Ascending aorta (tissue), 2 donors: Measurements from ENCODE around the gene LPO. TPM values are rescaled to one million over a fixed set of nuclear protein-coding genes. Genes with fewer than 3 reads are reported as not detected.

Source experiments
- DNase-seq, 2 donors: peaks; one replicate each; pipeline ENCODE4 v3.0.0-alpha.2; 2019; ENCODE audit warnings: low spot score in 2 of 2
- H3K27ac ChIP-seq, 2 donors: fragments of 200-600 bp; sonication (generic); one replicate each; pipeline ENCODE4 v1.5.1; 2016 to 2017; ENCODE audit warnings: mild to moderate bottlenecking in 1 of 2
- H3K27me3 ChIP-seq: fragments of 200-600 bp; sonication (generic); one replicate; pipeline ENCODE4 v1.5.1; 2017
- H3K36me3 ChIP-seq, 2 donors: fragments of 200-600 bp; sonication (generic); one replicate each; pipeline ENCODE4 v1.5.1; 2016
- H3K4me1 ChIP-seq, 2 donors: fragments of 200-600 bp; sonication (generic); one replicate each; pipeline ENCODE4 v1.5.1; 2016 to 2017; ENCODE audit warnings: mild to moderate bottlenecking in 1 of 2
- H3K4me3 ChIP-seq, 2 donors: fragments of 200-600 bp; sonication (generic); one replicate each; pipeline ENCODE4 v1.5.1; 2016 to 2017; ENCODE audit warnings: mild to moderate bottlenecking in 1 of 2
- H3K9me3 ChIP-seq, 2 donors: fragments of 200-600 bp; sonication (generic); one replicate each; pipeline ENCODE4 v1.5.1; 2016
- intact Hi-C: fragments of 100-400 bp; cut with DNase I; formaldehyde crosslinking; loops from one replicate; pipeline ENCODE4 v1.15.1; 2023
- total RNA-seq: library from RNA; depleted of rRNA; stranded (reverse); fragments of >200 nt; gene quantifications from one replicate; pipeline ENCODE4 v1.1.0, GENCODE V29; 2016
- TF ChIP-seq, protein P1 (sequence below), 3 experiments: fragments of 200-600 bp in 2 of 3; fragments of 450-650 bp in 1 of 3; sonication (generic) in 2 of 3; IDR thresholded peaks; one replicate each; pipeline ENCODE4 v1.5.1; 2016 to 2019; ENCODE audit warnings: antibody characterized with exemption in 3 of 3, mild to moderate bottlenecking in 1 of 3, moderate library complexity in 1 of 3

LPO gene
- total RNA-seq, 1 donor from 2014 or later, result not detected

DNA sequence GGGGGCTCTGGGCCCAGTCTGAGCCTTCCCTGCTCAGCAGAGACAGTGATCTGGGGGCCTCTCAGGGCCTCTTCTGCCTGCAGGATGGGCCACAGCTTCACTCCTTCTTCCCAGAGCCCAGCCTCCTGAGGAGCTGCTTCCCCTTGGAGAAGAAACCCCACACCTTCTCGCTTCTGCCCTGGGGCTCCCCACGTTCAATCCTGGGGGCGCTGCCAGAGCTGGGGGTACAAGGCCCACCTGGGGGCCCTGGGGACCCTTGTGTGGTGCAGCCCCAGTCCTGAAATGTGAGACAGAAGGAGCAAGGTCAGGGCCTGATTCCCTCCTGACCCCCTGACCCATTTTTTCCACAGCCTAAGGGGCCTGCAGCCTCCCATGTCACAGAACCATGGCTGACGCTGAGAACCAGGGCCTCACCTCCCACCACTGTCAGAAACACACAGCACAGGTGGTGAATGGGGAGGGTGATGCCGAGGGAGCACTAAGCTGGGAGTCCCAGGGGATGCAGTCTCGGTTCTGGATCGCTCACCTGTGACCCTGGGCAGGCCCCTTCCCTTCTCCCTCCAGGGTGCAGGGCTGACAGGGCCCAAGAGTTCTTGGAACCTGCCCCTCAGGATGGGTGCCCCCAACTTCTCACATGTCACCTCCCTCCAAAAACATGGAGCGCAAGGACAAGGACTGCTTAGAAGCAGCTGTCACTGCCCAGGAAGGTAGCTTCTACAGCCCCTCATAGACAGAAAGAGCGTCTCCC lies 64.0 kb downstream of the LPO start:
- Histone ChIP-seq H3K4me3 (no peak overlapping the region), H3K27ac (no peak overlapping the region), H3K27me3 (no peaks in the 10 kb centered on the region), H3K9me3 (no peaks in the 10 kb centered on the region), H3K36me3 (peaks cover 0 to 4% of the 10 kb centered on the region in 2 donors), H3K4me1 (no peaks in the 10 kb centered on the region)
- no peak for DNase-seq
- intact Hi-C loops, result no loop called here
- TF ChIP-seq, protein P1, sequence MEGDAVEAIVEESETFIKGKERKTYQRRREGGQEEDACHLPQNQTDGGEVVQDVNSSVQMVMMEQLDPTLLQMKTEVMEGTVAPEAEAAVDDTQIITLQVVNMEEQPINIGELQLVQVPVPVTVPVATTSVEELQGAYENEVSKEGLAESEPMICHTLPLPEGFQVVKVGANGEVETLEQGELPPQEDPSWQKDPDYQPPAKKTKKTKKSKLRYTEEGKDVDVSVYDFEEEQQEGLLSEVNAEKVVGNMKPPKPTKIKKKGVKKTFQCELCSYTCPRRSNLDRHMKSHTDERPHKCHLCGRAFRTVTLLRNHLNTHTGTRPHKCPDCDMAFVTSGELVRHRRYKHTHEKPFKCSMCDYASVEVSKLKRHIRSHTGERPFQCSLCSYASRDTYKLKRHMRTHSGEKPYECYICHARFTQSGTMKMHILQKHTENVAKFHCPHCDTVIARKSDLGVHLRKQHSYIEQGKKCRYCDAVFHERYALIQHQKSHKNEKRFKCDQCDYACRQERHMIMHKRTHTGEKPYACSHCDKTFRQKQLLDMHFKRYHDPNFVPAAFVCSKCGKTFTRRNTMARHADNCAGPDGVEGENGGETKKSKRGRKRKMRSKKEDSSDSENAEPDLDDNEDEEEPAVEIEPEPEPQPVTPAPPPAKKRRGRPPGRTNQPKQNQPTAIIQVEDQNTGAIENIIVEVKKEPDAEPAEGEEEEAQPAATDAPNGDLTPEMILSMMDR (IDR thresholded peaks at IDR 0.05), result no peak

DNA sequence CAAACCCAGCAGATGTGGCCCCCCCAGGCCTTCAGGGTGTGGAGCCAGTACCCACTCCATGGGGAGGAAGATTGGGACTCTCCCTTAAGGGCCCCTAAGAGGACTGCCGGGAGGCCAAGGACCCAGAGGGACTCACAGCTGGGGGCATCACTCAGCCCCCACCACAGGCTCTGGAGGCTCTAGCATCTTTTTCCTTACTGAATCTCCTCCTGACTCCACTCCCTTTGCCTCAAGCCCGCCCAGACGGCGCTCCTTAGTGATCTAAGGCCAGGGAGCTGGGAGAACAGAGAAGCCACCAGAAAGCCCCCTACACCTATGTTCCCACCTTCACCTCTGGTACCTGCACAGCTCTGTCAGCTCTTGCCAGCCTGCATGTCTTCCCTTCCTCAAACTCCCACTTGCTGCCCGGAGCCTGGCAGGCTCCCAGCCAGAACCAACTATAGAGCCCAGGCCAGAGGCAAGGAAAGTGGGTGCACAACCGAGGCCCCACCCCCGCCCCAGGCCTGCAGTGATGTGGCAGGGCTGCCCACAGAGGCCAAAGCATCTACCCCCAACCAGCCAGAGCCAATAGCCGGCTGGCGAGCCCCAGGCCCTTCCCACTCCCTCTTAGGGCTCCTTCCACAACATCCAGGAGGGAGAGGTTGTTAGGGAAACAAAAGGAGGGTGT lies 64.7 kb downstream of the LPO start:
- Histone ChIP-seq H3K4me1 (no peaks in the 10 kb centered on the region), H3K36me3 (peaks cover 0 to 7% of the 10 kb centered on the region in 2 donors), H3K27me3 (no peaks in the 10 kb centered on the region), H3K9me3 (no peaks in the 10 kb centered on the region), H3K4me3 (no peak overlapping the region), H3K27ac (no peak overlapping the region)
- intact Hi-C loops, result no loop called here
- DNase-seq, result no peak
- TF ChIP-seq, protein P1 (IDR thresholded peaks at IDR 0.05), result no peak

DNA sequence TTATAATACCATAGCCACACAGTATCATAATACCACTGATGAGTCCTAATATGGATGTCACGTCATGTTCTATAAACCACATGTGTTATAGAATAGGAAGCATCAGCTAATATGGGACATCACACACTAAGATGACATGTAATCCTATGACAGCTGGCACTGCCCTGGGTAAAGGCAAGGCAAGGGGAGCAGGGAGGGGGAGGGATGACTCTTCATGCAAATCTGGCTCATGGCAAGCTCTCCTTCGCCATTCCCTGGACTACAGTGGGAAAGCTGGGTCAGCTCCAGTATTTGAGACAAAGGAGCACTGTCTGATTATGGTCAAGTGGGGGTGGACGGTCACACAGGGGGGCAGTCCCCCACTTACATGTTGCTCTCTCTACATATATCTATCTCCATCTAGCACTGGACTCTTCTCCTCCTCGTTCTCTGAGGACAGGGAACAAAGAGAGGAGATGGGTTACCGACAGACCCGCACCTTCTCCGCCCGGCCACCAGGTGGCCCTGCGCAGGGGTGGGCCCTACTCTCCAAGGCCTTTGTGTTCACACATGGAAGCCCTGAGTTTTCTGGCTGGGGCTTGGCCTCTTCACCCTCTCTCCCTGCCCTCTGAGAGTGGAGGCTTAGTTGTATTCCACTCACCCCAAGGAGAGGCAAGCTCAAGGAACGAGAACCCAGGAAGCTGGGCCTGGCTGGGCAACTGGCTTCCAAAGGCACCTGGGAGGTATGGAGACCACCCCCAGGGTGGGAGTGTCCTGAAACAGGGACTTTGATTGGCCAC lies 65.8 kb downstream of the LPO start:
- H3K4me1 ChIP-seq, result no peaks in the 10 kb centered on the region
- H3K27ac ChIP-seq, result no peak overlapping the region
- H3K27me3 ChIP-seq, result no peaks in the 10 kb centered on the region
- no peaks in the 10 kb centered on the region for H3K9me3 ChIP-seq
- peaks cover 0 to 7% of the 10 kb centered on the region in 2 donors for H3K36me3 ChIP-seq
- peak in 1 of 2 donors; percentile 56 for DNase-seq
- H3K4me3 ChIP-seq, result no peak overlapping the region
- intact Hi-C loops, result no loop called here
- TF ChIP-seq, protein P1 (IDR thresholded peaks at IDR 0.05), result peak in 2 of 3 experiments; percentile 32 to 47

DNA sequence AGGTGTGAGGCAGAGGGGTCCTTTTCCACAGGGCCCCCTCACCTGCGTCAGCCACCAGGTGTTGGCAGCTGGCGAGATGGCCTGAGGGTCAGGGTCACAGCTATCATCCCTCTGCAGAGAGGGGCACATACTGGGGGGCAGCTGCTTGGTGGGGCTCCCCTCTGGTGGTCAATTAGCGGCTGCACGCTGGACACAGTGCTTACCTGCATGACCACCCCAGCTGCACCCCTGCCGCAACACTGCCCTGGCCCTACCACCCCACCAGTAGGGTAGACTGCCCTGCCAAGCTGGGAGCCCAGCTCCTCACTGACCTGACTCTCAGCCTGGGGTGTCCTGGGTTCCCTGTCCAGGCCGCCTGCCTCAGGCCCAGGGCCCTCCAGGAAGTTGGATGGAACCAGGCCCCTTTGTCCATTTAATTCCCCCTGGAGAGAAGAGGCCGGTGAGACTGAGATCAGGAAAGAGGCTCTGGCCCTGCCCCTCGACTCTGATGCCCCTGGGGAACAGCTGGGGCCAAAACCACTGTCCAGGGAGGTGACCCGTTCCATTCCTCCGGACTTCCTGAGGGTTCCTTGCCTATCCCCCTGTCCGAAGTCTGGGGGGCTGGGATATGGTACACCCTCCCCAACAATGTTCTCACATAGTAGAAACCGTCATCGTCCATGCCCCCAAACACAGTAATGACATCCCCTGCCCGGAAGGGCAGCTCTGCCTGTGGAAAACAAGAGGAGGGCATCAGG lies 66.5 kb downstream of the LPO start:
- H3K4me3 ChIP-seq, result no peak overlapping the region
- H3K4me1 ChIP-seq, result no peaks in the 10 kb centered on the region
- no peaks in the 10 kb centered on the region for H3K9me3 ChIP-seq
- no peaks in the 10 kb centered on the region for H3K27me3 ChIP-seq
- TF ChIP-seq, protein P1 (IDR thresholded peaks at IDR 0.05), result no peak
- no peak for DNase-seq
- peaks cover 0 to 15% of the 10 kb centered on the region in 2 donors for H3K36me3 ChIP-seq
- no peak overlapping the region for H3K27ac ChIP-seq
- intact Hi-C loops, result no loop called here

DNA sequence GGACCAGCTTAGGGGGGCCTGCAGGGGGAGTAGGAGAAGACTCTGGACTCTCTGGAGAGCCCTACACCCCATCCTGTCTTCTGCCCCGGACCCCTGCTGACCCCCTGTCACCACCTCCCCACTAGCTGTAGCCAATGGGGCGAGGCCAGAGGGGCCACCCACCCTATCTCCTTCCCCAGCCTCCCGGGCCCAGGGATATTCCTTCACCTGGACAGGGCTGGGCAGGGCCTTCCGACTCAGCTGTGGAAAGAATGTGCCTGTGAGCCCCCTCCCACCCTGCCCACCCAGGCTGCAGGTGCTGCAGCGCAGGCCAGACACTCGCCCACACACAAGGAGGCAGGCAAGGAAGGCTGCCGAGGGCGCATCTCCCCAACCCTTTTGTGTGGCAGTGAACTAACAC lies 67.2 kb downstream of the LPO start:
- H3K9me3 ChIP-seq, result no peaks in the 10 kb centered on the region
- H3K36me3 ChIP-seq, result peaks cover 0 to 20% of the 10 kb centered on the region in 2 donors
- no peak overlapping the region for H3K27ac ChIP-seq
- H3K4me3 ChIP-seq, result no peak overlapping the region
- no peaks in the 10 kb centered on the region for H3K27me3 ChIP-seq
- intact Hi-C loops, result no loop called here
- TF ChIP-seq, protein P1 (IDR thresholded peaks at IDR 0.05), result no peak
- peak in 1 of 2 donors; percentile 42 for DNase-seq
- H3K4me1 ChIP-seq, result no peaks in the 10 kb centered on the region
